K562 (cell line): Measurements from ENCODE around the gene HTR2B. TPM values are rescaled to one million over a fixed set of nuclear protein-coding genes. Genes with fewer than 3 reads are reported as not detected.

Experiments
- ARHGAP35 ChIP-seq: fragments of 450-650 bp; IDR thresholded peaks from 2 replicates; pipeline ENCODE4 v1.6.1; 2018; ENCODE audit not compliant: partially characterized antibody
- ZNF592 ChIP-seq: fragments of 450-650 bp; IDR thresholded peaks from 2 replicates; pipeline ENCODE4 v1.6.1; 2017; ENCODE audit warnings: antibody characterized with exemption, mild to moderate bottlenecking
- polyA plus RNA-seq, 8 experiments: library from polyadenylated mRNA; depleted of rRNA in 4 of 8; stranded (reverse) in 5 of 8; unstranded in 3 of 8; fragments of >200 nt; fragmentation: Nextera tagmentation in 2 of 8; fragmentation: Illumina TruSeq in 1 of 8; extraction: Ambion mirVana in 2 of 8; extraction: Trizol in 1 of 8; gene quantifications; 2 replicates each; pipeline versions ENCODE4 v1.2.1 to v1.2.3, GENCODE V29; 2011 to 2014; ENCODE audit warnings: inconsistent platforms in 1 of 8, missing spikeins in 1 of 8
- total RNA-seq, 7 experiments: library from RNA; depleted of rRNA in 6 of 7; stranded (reverse); fragments of >200 nt in 6 of 7; fragmentation: Illumina TruSeq in 2 of 7; extraction: Trizol in 2 of 7; gene quantifications; 2 replicates each; pipeline versions ENCODE4 v1.2.1 to v1.2.3, GENCODE V29; 2011 to 2021; ENCODE audit warnings: low replicate concordance in 1 of 7
- TF ChIP-seq, protein P1 (sequence below): fragments of 250-450 bp; sonication (Bioruptor Pico); IDR thresholded peaks from 2 replicates; pipeline ENCODE4 v1.8.0; 2022; ENCODE audit warnings: inconsistent platforms

The HTR2B gene
- total and polyA plus RNA-seq, 9 of the 15 experiments (the other 6 are each of a cell fraction or from before 2014, with no cell fraction given) = not detected

GRCh38 chr2:231110551-231110950 is 14.3 kb downstream of the HTR2B start (continued):
- TF ChIP-seq, protein P1, sequence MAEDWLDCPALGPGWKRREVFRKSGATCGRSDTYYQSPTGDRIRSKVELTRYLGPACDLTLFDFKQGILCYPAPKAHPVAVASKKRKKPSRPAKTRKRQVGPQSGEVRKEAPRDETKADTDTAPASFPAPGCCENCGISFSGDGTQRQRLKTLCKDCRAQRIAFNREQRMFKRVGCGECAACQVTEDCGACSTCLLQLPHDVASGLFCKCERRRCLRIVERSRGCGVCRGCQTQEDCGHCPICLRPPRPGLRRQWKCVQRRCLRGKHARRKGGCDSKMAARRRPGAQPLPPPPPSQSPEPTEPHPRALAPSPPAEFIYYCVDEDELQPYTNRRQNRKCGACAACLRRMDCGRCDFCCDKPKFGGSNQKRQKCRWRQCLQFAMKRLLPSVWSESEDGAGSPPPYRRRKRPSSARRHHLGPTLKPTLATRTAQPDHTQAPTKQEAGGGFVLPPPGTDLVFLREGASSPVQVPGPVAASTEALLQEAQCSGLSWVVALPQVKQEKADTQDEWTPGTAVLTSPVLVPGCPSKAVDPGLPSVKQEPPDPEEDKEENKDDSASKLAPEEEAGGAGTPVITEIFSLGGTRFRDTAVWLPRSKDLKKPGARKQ (CRISPR knock-in tag) = no peak
- TF ChIP-seq ZNF592 = no peak
- no peak for TF ChIP-seq ARHGAP35
